Mesendoderm (in vitro differentiated cells): Measurements from ENCODE around the gene HNRNPM.

Experiments used
- DNase-seq: peaks from one replicate; pipeline ENCODE4 v3.0.0; 2013
- H2AK5ac ChIP-seq: 2 replicates; pipeline ENCODE4 v1.6.1; 2013; ENCODE audit warnings: low read length, inconsistent platforms
- H2BK120ac ChIP-seq: 2 replicates; pipeline ENCODE4 v1.6.1; 2013; ENCODE audit warnings: low read depth, mild to moderate bottlenecking, low read length, moderate library complexity, mixed read lengths
- H2BK15ac ChIP-seq: replicated peaks from 2 replicates; pipeline ENCODE4 v1.6.1; 2013; ENCODE audit warnings: low read depth, mild to moderate bottlenecking, moderate library complexity
- H2BK5ac ChIP-seq: 2 replicates; pipeline ENCODE4 v1.6.1; 2013; ENCODE audit warnings: low read length, inconsistent platforms
- H3K18ac ChIP-seq: 2 replicates; pipeline ENCODE4 v1.6.1; 2013; ENCODE audit warnings: mild to moderate bottlenecking, low read length, mixed read lengths
- H3K23ac ChIP-seq: one replicate; pipeline ENCODE4 v1.6.1; 2013; ENCODE audit warnings: low read length
- H3K27ac ChIP-seq: 2 replicates; pipeline ENCODE4 v1.5.1; 2013; ENCODE audit warnings: low read depth, mild to moderate bottlenecking, inconsistent platforms, low read length, moderate library complexity
- H3K27me3 ChIP-seq: 2 replicates; pipeline ENCODE4 v1.6.1; 2013; ENCODE audit warnings: low read length, control low read depth, mild to moderate bottlenecking, inconsistent platforms; ENCODE audit not compliant: insufficient read depth, poor library complexity
- H3K36me3 ChIP-seq: 2 replicates; pipeline ENCODE4 v1.6.1; 2013; ENCODE audit warnings: low read length, inconsistent platforms; ENCODE audit not compliant: control insufficient read depth, insufficient read depth
- H3K4ac ChIP-seq: one replicate; pipeline ENCODE4 v1.6.1; 2013; ENCODE audit warnings: low read depth, mild to moderate bottlenecking, low read length, moderate library complexity
- H3K4me1 ChIP-seq: 2 replicates; pipeline ENCODE4 v1.6.1; 2013; ENCODE audit warnings: low read depth, low read length, inconsistent platforms; ENCODE audit not compliant: control insufficient read depth
- H3K4me2 ChIP-seq: 2 replicates; pipeline ENCODE4 v1.6.1; 2013; ENCODE audit warnings: low read length
- H3K4me3 ChIP-seq: 2 replicates; pipeline ENCODE4 v1.5.1; 2013; ENCODE audit warnings: mild to moderate bottlenecking, low read length
- H3K56ac ChIP-seq: one replicate; pipeline ENCODE4 v1.6.1; 2013; ENCODE audit warnings: low read length
- H3K79me1 ChIP-seq: 2 replicates; pipeline ENCODE4 v1.6.1; 2013; ENCODE audit warnings: low read length, inconsistent platforms
- H3K79me2 ChIP-seq: 2 replicates; pipeline ENCODE4 v1.6.1; 2013; ENCODE audit warnings: mild to moderate bottlenecking, low read length; ENCODE audit not compliant: control insufficient read depth, insufficient read depth
- H3K9ac ChIP-seq: 2 replicates; pipeline ENCODE4 v1.6.1; 2013; ENCODE audit warnings: low read length, inconsistent platforms
- H4K5ac ChIP-seq: one replicate; pipeline ENCODE4 v1.6.1; 2013; ENCODE audit warnings: low read length
- H4K8ac ChIP-seq: one replicate; pipeline ENCODE4 v1.6.1; 2013; ENCODE audit warnings: low read depth, mild to moderate bottlenecking, control low read depth, low read length, moderate library complexity
- WGBS: extraction: QIAGEN DNeasy Blood & Tissue Kit; methylation state at CpG from one replicate; pipeline ENCODE4 v1.1.7; 2013; ENCODE audit warnings: low lambda C conversion rate, missing lambda C conversion rate; ENCODE audit not compliant: insufficient coverage; ENCODE audit errors: extremely low coverage; 5-methylcytosine and 5-hydroxymethylcytosine counted together

HNRNPM gene

DNA sequence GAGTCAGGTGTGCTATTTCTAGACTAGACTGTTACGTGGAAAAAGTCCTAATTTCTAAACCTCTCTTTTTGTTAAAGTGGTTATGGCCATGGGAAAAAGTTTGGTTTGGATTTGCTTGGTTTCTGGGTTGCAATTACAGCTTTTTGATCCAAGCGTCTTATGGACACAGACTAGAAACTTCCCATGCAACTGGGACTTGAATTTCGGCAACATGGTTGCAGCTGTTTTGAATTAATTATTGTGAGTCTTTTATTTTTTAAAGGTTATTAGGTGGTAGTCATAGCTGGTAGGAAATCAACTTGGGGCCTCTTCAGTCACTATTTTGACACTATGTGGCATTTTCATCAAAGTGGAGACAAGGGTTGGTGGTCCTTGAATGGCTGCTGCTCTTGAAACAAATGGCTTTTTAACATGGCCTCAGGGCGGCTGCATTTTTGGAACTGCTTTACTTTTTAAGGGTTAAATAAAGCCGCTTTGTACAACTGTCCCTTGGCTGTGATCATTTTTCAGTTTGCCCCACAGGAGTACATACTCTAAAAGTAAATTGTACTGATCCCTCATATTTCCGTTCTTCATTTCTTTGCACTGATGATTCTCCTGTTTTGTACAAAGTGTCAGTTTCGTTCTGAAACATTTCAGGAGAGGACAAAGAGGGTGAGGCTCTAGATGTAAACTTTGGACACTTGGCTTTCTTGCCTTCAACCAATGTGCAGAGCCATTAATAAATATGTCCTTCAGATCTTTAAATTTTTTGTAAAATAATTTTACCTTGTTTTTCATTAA, 15.9 kb downstream of the HNRNPM start:
- no peak for DNase-seq
- Histone ChIP-seq H3K79me2 (peaks cover 92% of the 10 kb centered on the region), H2AK5ac (no peak overlapping the region), H3K79me1 (peaks cover 19% of the 10 kb centered on the region), H3K4ac (no peak overlapping the region), H2BK15ac (no peak overlapping the region), H2BK120ac (no peak overlapping the region), H3K36me3 (peaks cover 16% of the 10 kb centered on the region), H3K23ac (no peak overlapping the region), H3K4me3 (no peak overlapping the region), H2BK5ac (no peak overlapping the region), H3K27ac (no peak overlapping the region), H3K4me2 (no peak overlapping the region), H3K27me3 (no peaks in the 10 kb centered on the region), H3K56ac (no peak overlapping the region), H3K9ac (no peak overlapping the region), H3K18ac (no peak overlapping the region), H3K4me1 (peaks cover 6% of the 10 kb centered on the region), H4K5ac (no peak overlapping the region), H4K8ac (no peak overlapping the region)
- WGBS = no CpG with 5 or more reads among the region's 7 CpGs

DNA sequence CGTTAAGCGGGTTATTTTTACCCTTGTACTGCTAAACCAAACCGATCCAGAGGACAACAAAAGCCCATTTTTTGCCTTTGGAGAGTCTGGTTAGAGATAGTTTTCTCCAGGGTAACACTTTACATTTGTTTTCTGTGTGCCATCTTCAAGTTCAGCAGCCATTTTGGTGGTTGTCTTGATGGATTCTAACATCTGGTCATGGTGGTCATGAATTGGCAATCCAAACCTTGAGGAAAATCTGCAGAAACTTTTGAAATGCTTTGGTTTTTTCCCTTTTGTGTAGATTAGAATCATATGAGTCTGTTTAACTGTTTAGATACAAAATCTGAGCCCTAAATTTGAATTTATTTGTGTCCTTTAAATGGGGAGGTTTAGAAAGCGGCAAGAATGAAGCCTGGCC, 16.6 kb downstream of the HNRNPM start:
- no peak for DNase-seq
- Histone ChIP-seq H3K23ac (no peak overlapping the region), H4K5ac (no peak overlapping the region), H2BK5ac (no peak overlapping the region), H2BK15ac (no peak overlapping the region), H2BK120ac (no peak overlapping the region), H3K79me1 (peaks cover 19% of the 10 kb centered on the region), H3K4me2 (no peak overlapping the region), H3K36me3 (peaks cover 16% of the 10 kb centered on the region), H2AK5ac (no peak overlapping the region), H3K79me2 (peaks cover 88% of the 10 kb centered on the region), H3K27ac (no peak overlapping the region), H3K18ac (no peak overlapping the region), H3K4ac (no peak overlapping the region), H3K27me3 (no peaks in the 10 kb centered on the region), H3K9ac (no peak overlapping the region), H3K56ac (no peak overlapping the region), H3K4me1 (peaks cover 6% of the 10 kb centered on the region), H4K8ac (no peak overlapping the region), H3K4me3 (no peak overlapping the region)
- no CpG with 5 or more reads among the region's 4 CpGs for WGBS

DNA sequence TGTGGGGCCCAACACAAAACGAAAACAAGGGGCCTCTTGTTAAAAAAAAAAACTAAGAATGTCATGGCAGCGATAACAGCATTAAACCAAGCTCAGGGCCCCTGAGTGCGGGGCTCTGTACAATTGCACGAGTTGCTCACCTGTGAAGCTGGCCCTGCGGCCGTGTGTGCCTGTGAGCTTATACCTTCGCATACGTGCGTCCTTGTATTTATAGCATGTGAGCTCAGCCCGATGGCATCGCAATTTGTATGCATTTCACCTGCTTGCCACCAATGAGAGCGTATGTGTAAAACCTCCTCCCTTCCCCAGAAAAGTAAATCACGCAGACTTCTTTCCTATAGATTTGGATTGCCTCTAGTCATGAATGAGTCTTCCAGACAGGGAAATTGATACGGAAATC, 17.1 kb downstream of the HNRNPM start:
- no peak overlapping the region for H3K4ac ChIP-seq
- H2BK5ac ChIP-seq = no peak overlapping the region
- H2AK5ac ChIP-seq = no peak overlapping the region
- H3K4me2 ChIP-seq = no peak overlapping the region
- H3K36me3 ChIP-seq = peaks cover 14% of the 10 kb centered on the region
- no peak overlapping the region for H3K9ac ChIP-seq
- H3K27ac ChIP-seq = no peak overlapping the region
- no peak overlapping the region for H2BK120ac ChIP-seq
- H4K5ac ChIP-seq = no peak overlapping the region
- no peak overlapping the region for H3K18ac ChIP-seq
- no peak overlapping the region for H2BK15ac ChIP-seq
- H3K79me1 ChIP-seq = peaks cover 19% of the 10 kb centered on the region
- peaks cover 84% of the 10 kb centered on the region for H3K79me2 ChIP-seq
- peaks cover 6% of the 10 kb centered on the region for H3K4me1 ChIP-seq
- H3K4me3 ChIP-seq = no peak overlapping the region
- no peak overlapping the region for H3K56ac ChIP-seq
- WGBS = no CpG with 5 or more reads among the region's 14 CpGs
- no peak overlapping the region for H4K8ac ChIP-seq
- no peak for DNase-seq
- H3K27me3 ChIP-seq = no peaks in the 10 kb centered on the region
- no peak overlapping the region for H3K23ac ChIP-seq

DNA sequence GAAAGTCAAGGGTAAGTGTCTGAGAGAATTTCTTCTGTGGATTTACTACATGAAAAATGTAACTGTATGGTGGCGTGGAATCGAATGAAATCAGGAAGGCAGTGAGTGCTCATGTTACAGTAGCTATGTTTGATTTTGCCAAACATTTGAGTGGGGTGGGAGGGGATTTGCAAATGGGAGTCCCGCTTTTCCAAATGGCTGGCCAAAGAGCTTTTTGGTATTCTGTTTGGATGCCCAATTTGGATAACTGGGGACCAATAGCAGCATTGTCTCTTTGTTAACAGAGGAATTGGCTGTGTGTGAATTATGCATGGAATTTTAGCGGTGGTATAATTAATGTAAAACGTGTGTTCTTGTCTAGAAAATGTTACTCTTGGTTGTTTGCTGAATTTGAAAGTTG, 17.8 kb downstream of the HNRNPM start:
- H2BK120ac ChIP-seq = no peak overlapping the region
- H2AK5ac ChIP-seq = no peak overlapping the region
- H3K4me1 ChIP-seq = peaks cover 6% of the 10 kb centered on the region
- H3K79me1 ChIP-seq = peaks cover 21% of the 10 kb centered on the region
- 100% methylated on average over 2 of the region's 5 CpGs for WGBS
- no peak overlapping the region for H2BK5ac ChIP-seq
- DNase-seq = no peak
- peaks cover 16% of the 10 kb centered on the region for H3K36me3 ChIP-seq
- no peak overlapping the region for H3K56ac ChIP-seq
- no peak overlapping the region for H3K4ac ChIP-seq
- no peak overlapping the region for H3K4me2 ChIP-seq
- no peaks in the 10 kb centered on the region for H3K27me3 ChIP-seq
- no peak overlapping the region for H3K18ac ChIP-seq
- no peak overlapping the region for H3K4me3 ChIP-seq
- no peak overlapping the region for H4K8ac ChIP-seq
- no peak overlapping the region for H2BK15ac ChIP-seq
- H3K27ac ChIP-seq = no peak overlapping the region
- no peak overlapping the region for H3K9ac ChIP-seq
- peaks cover 83% of the 10 kb centered on the region for H3K79me2 ChIP-seq
- H3K23ac ChIP-seq = no peak overlapping the region
- H4K5ac ChIP-seq = no peak overlapping the region

DNA sequence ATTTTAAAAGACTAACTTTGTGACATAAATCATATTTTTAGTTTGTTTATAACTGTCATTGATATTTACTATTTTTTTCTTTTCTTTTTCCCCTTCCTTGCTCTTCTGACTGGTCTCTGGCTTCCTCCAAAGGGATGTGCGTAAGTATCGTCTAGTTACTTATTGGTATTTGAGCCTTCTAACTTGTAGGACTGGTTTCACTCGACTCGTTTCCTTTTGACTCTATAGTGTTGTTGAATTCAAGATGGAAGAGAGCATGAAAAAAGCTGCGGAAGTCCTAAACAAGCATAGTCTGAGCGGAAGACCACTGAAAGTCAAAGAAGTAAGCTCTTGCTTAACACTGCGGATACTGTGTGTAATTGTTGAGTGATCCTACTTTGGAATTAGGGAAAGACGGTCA, 18.6 kb downstream of the HNRNPM start:
- WGBS = no CpG with 5 or more reads among the region's 8 CpGs

DNA sequence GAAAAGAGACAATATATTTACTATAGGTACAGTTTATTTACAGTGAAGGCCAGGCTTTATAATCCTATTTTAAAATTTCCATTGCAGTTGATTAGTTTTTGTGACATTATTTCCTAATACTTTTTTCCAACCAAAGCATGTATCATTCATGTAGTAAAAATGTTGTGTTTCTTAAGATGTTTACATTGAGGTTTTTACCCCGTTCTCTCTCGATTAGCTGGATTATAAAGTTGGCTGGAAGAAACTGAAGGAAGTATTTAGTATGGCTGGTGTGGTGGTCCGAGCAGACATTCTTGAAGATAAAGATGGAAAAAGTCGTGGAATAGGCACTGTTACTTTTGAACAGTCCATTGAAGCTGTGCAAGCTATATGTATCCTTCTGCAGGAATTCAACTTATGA, 21.2 kb downstream of the HNRNPM start:
- Histone ChIP-seq H3K9ac (no peak overlapping the region), H3K23ac (no peak overlapping the region), H3K4me2 (no peak overlapping the region), H2BK120ac (no peak overlapping the region), H3K56ac (no peak overlapping the region), H3K27me3 (no peaks in the 10 kb centered on the region), H3K4me3 (no peak overlapping the region), H3K4ac (no peak overlapping the region), H3K36me3 (peaks cover 36% of the 10 kb centered on the region), H3K79me1 (peaks cover 33% of the 10 kb centered on the region), H2AK5ac (no peak overlapping the region), H2BK15ac (no peak overlapping the region), H3K27ac (no peak overlapping the region), H2BK5ac (no peak overlapping the region), H4K8ac (no peak overlapping the region), H3K79me2 (peaks cover 71% of the 10 kb centered on the region), H3K18ac (no peak overlapping the region), H4K5ac (no peak overlapping the region), H3K4me1 (no peaks in the 10 kb centered on the region)
- no CpG with 5 or more reads among the region's 4 CpGs for WGBS
- no peak for DNase-seq

More for the DNA sequence above, 18.6 kb downstream of the HNRNPM start:
- Histone ChIP-seq H3K18ac (no peak overlapping the region), H3K9ac (no peak overlapping the region), H4K5ac (no peak overlapping the region), H3K36me3 (peaks cover 18% of the 10 kb centered on the region), H2BK120ac (no peak overlapping the region), H3K27me3 (no peaks in the 10 kb centered on the region), H3K4me3 (no peak overlapping the region), H2BK15ac (no peak overlapping the region), H4K8ac (no peak overlapping the region), H3K79me2 (peaks cover 76% of the 10 kb centered on the region), H3K27ac (no peak overlapping the region), H3K4me1 (peaks cover 6% of the 10 kb centered on the region), H3K4ac (no peak overlapping the region), H3K4me2 (no peak overlapping the region), H2BK5ac (no peak overlapping the region), H3K56ac (no peak overlapping the region), H3K79me1 (peaks cover 24% of the 10 kb centered on the region), H2AK5ac (no peak overlapping the region), H3K23ac (no peak overlapping the region)
- DNase-seq = no peak
